ENCODE data around the gene MTHFSD. TPM values are rescaled to one million over a fixed set of nuclear protein-coding genes. Genes with fewer than 3 reads are reported as not detected.

MTHFSD gene
- polyA plus RNA-seq, 1 donor: 15.9 TPM

- DNase-seq: no peak
These were observed 5.8 kb downstream of the MTHFSD start for GRCh38 chr16:86549076-86549892.

DNA sequence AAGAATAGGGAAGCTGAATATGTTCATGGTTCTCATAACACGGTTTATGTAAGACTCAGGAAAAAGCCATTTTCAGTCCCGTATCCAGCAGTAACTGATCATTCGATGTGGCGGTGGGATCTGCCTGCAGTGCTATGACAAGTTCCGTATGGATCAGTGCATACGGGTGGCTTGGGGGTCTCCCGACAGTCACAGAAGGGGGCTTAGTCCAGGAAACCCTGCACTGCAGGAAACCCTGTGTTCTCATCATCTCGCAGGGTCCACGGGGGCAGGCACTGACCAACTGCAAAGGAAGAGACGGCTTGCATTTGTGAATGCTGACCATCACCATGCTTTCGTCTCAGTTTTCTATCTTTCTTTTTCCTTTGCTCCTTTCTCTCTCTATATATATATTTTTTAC, 7.7 kb downstream of the MTHFSD start:
- no peak for DNase-seq

DNA sequence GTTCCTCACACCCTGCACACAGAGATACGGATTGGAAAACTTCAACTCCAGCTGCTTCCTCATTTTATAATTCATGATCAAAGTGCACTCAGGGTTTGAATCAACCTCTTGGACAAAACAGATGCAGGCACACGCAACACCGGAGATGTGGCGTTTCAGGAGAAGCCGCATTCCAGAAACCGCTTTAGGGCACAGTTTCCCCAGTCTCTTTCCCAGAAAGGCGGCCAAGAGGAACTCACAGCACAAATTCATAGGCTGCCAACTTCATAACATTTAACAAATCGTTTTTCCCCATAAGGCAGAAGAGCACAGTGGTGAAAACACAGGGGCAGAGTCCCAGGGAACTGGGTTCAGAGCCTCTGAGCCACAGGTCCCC, 8.4 kb downstream of the MTHFSD start:
- DNase-seq: no peak

DNA sequence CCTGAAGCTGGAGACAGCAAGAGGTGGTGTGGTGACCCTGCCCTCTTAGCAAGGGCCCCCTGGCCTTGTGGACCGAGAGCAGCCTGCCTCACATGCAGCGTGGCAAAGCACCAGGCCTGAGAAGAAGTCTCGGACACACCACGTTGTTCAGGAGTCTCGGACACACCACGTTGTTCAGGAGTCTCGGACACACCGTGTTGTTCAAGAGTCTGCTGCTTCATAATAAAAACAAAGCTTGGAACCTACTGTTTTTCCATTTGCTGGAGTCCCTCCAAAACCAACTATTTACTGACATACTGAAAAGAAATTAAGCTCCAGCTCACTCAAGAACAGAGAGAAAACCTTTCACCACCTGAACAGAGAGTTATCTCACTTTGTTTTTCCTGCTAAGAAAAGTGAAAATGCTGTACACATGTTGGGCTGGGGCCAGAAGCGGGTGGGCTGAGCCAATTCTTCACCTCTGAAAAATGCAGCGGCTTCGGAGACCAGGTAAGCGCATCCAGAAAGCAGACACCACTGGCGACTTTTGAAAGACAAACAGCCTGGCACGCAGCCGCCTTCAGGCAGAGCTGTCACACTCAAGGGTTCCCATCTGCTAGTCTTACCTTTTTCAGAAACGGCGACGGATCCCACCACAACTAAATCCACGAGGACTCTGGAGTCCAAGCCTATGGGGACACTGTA, 8.9 kb downstream of the MTHFSD start:
- DNase-seq: no peak

DNA sequence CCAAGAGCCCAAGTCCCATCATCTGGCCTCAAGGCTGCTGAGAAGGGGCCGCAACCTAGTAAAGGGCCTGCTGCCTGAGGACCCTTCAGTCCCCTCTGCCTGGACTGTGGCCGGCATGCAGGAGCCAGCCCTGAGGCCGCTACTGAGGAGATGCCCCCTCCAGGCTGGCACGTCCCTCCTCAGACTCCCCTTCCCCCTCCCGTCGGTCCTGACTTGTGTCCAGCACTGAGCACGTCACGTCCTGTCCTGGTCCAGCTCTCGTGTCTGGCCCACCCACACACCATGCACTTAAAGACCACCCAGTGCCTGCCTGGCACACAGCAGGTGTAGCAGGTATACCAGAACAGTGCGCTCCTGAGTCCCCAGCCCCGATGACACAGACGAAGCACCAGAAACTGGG, 9.6 kb downstream of the MTHFSD start:
- DNase-seq: no peak

- DNase-seq: no peak
These were observed 12.0 kb downstream of the MTHFSD start for GRCh38 chr16:86542756-86543750.

DNA sequence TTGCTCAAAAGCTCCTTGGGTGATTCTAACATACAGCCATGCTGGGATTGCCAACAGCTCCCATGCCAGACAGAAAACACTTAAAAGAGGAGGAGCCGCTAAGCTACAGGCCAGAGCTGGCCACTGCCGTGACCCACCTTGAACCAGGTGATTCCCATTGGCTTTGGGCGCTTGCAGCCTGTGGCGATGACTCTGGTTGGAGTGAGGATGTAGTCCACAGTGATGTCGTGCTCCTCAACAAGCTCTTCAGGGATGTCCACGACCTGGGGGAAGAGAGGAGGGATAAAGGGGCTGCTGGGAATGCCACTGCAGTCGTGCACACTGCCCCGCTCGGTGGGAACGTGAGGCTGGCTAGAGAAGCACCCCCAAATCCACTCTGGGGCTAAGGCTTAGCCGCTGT, 13.5 kb downstream of the MTHFSD start:
- DNase-seq: no peak

DNA sequence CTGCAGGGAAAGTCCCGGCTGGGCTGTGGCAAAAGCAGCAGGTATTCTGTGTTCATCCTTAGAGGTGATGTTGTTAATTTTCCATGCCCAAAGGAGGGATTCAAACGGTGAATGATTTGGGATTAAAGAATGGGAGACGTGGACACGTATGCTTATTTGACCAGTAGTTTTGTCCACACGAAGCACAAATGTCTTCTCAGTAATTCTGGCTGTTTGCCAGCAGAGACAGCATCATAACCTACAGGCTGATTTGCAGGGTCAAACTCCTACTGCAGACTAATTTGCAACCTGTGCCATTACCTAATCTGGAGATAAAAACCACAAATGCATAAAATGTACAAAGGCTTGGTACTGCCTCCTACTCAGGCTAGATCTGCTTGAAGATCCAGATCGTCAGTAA, 14.1 kb downstream of the MTHFSD start:
- DNase-seq: no peak

- DNase-seq: no peak
These were observed 16.7 kb downstream of the MTHFSD start for GRCh38 chr16:86538196-86538780.

- no peak for DNase-seq
These were observed 17.5 kb downstream of the MTHFSD start for GRCh38 chr16:86537486-86537885.

- DNase-seq: no peak
These were observed 18.4 kb downstream of the MTHFSD start for GRCh38 chr16:86536621-86537020.

DNA sequence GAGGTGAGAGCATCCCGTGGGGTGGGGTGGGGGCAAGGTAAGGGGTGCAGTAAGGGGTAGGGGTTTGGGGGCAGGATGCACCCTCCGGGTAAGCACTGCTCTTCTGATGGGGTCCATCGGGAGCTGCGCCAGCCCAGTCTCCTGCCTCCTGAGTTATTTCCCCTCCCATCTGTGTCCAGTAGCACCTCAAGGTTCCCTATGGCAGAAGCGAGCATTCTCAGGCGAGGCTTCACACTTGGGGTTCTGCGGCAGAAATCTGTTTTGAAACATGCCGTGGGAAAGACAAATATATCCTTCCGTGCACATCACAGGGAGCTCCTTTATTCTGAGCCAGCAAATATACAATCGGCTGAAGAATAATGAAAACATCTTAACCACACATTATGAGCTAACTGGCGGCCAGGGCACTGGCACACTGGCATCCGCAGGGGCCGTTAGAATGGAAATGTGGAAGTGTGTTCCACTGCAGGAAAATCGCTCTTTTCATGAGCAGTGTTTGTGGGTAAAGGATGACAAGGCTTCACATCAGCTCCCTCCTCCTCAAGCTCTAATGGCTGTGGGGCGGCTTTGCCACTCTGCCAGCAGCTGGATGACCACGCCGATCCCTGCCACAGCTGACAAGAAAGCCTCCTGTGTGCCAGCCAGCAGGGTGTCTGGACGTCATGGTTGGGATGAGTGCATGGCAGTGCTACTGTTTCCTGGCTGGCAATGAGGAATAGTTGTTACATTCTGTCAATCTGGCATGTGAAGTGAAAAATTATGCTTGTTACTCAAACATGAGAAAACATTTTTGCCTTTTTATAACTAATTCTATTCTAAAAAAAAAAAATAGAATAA, 20.0 kb downstream of the MTHFSD start:
- no peak for DNase-seq

DNA sequence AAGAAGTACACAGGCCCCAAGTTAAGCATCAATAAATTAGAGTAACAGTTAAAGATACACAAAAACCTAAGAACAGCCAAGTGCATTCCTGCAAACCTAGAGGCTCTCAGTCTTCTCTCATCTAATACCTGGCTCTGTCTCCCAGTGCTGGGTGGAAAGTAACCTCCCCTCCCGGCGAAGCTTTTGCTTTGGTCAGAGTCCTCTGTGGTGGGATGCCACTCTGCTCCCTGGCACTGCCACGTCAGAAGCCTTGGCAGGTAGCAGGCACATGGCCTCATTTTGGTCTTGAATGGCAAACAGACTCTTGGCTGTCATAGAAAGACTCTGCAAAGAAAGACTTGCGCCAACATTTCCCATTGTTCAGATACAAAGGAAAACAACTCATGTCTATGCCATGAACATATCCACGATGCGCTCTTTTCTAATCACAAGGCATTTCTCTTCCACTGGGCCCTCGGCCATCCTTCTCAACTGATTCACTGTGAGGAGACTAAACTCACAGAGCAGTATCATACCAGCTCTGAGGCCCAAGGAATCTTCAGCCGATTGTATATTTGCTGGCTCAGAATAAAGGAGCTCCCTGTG, 21.2 kb downstream of the MTHFSD start:
- no peak for DNase-seq

DNA sequence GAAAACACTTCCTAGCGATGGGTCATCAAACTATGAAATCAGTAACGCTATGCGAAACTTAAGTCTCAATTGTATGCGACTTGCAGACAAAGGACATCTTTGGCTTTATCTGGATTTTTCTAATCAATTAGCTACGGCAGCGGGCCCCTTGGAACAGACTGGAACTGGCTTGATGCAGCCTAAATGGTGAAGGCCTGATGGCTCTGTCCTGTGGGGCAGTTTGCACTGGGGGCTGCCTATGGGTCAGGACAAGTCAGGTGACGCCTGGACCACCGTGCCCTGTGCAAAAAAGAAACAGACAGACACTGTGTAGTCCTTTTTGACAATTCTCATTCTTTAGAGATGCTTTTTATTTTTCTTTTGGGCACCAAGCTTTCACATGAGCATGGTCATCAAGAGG, 22.0 kb downstream of the MTHFSD start:
- DNase-seq: no peak

DNA sequence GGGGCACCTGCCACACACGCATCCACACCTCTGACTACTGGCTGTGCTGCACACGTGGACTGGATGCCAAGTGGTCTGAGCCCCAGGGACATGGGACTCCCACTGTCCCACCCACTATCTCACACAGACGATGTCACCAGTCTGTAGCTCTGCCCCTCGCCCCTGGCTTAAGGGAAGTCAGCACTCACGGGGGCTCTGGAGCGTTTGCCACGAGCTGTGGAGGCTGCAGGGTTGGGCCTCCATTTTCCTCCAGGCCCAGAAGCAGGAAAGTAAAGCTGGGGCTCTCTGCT, 22.6 kb downstream of the MTHFSD start:
- no peak for DNase-seq

GRCh38 chr16:86531641-86532525, 23.2 kb downstream of the MTHFSD start:
- no peak for DNase-seq

DNA sequence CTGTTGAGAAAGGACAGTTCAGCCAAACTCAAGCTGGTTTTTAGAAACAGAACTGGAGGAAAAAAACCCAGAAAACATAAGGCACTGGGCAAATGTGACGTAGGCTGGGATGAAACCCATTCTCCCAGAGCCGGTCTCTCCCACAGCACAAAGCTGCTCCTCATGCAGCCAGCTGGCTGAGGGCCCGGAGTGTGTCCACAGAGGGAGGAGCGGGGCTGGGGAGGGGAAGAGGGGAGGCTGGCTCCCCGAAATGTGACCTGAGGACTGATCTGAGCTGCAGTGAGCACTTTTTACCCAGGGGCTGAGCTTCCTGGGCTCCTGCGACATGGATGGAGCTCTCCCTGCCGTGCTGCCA, 23.9 kb downstream of the MTHFSD start:
- DNase-seq: peak; percentile 76

DNA sequence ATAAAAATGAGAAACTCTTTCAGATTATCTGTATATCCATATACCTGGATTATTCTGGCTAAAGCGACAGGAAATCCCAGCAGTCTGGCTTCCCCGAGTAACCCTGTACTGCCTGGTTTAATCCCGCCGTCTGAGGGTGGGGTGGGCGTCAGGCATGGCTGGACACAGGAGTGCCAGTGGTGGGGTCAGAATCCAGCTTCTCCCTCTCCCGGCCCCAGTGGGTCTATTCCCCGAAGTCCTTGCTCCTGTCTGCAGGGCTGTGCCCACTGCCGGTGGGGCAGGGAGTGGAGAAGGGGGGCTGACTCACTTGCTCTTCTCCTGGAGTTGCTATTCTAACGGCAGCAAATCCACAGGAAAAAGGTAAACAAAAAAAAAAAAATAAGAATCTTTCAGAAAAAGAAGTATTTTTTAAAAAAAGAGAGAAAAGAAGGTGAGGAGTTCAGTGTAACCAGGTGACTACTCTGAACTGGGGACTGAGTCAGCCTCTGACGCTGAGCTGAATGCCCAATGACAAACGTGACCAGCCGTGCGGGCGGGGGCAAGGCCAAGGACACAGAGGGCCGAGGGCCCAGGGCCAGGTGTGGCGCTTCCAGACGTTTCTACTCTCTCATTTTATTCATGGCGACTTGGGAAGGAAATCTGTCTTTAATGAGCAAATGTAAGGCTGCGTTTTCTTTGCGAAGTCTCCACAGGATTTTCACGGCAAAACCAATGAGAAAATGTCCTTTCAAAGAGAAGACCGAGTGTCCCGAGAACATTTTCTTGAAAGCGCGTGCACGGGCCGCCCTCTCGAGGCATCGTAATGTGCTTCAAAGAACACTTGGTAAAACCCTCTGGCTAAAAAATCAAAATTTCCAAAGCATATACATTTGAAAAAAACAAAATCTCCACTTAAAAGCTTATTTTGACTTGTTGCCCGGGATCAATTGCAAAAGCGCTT, 24.5 kb downstream of the MTHFSD start:
- DNase-seq: no peak

DNA sequence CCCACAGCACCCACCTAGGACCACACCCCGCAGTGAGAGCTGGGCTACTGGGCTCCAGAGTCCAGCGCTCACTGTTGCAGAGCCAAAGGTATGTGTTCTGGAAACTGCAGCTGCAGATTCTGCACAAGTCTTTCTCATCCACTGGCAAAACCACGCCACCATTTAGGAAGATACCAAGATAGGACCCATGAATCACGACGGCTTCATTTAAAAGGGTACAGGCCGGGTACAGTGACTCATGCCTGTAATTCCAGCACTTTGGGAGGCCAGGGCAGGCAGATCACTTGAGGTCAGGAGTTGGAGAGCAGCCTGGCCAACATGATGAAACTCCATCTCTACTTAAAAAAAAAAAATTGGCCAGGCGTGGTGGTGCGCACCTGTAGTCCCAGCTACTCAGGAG, 25.9 kb downstream of the MTHFSD start:
- DNase-seq: no peak
